ENCODE data around the gene FAU.

The FAU gene

DNA sequence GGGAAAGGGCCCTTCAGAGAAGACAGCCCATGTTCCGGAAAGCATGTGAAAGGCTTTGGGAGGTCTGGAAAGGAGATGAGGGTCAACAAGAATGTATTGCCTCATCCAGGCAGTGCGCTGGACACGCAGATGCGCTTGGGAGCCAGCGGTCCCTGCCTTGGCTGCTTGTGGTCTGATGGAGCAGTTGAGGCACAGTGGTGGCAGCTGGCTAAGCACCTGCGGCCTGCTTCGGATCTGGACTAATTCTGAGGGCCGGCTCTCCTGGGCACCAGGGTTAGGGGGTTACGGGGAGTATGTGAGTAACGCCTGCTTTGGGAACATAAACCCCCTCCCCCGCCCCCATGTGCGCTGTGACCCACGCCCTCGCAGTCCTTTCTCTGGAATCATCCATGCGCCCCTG is 14.9 kb downstream of the FAU start:
- no peak for DNase-seq

DNA sequence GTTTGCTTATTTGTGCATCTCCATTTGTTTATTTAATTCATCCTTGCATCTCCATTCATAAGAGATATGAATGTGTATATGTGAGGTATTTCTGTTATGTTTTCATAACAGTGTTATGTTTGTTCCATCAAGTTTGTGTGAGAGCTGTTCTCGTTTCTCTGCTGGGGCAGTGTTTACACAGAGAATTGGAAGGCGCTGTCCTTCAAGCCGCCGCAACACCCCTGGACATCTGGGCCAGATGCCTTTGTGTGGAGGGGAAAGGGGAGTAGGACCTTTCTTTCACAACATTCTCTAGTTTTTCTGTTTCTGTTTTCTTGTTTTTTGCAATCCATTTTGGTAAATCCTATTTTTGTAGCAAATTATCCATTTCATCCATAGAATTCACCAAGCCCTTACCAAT is 17.3 kb downstream of the FAU start:
- no peak for DNase-seq

DNA sequence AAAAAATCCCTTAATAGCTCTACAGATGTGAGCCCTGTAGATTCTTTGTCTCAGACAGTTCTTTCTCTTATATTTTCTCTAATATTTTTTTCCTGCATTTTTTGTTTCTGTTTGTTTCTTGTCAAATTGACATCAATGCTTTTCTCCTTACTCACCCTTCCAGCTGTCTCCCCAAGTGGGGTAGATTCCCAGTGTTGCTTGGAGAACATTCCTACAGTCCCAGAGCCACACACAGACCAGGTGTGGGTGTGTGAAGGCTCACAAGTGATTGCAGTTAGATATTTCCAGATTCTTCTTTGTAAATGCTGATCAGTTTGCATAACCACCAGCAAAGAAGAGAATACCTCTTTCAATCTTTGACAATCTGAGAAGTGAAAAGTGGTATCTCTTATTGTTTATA is 18.5 kb downstream of the FAU start:
- DNase-seq, result no peak

- peak; percentile 95 for DNase-seq
Observed at GRCh38 chr11:65102142-65103095, 19.5 kb downstream of the FAU start.

GRCh38 chr11:65100674-65101350 is 21.1 kb downstream of the FAU start:
- peak; percentile 71 for DNase-seq

DNA sequence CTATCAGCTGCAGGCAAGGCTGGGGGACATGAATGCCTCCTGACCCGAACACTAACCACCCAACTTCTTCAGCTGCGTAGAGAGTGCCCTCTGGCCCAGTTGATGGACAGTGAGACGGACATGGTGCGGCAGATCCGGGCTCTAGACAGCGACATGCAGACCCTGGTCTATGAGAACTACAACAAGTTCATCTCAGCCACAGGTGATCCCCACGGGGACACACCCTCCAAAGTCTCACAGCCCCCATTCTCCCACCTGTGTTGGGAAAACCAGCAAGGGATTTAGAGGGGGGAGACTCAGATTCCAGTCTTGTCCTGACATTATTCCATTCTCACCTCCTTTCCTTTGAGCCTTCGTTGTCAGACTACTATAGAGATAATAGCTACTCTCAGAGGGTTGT is 25.0 kb downstream of the FAU start:
- DNase-seq, result no peak

DNA sequence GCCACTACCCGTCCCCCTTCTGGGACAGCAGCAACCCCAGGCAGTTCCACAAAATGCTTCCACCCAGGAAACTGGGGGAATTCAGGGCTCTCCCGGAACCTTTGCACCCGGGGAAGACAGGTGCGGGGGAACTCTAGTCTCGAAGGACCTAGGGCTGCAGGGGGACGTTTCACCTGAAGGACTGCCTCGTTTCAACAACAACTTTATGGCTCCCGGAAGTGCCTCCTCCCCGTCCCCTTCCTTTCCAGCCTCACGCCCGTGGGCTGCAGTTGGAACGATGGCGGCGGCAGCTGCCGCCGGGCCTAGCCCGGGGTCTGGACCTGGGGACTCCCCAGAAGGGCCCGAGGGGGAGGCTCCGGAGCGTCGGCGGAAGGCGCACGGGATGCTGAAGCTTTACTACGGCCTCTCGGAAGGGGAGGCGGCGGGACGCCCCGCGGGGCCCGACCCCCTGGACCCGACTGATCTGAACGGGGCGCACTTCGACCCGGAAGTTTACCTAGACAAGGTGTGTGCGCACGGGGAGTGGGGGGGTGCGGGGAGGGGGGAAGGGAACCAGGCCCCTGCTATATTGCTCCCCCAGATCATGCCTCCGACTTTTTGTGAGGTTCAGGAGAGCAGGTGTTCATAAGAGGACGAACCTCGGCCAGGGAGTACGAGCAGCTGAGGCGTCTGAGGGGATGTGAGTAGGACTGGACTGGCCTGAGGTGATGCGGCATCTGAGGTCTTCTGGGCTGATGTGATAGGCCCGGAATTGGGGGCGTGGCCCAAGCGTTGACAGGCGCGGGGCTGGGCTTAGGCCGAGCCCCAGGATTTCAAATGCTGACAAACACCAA is 25.7 kb downstream of the FAU start, which contains the start of gene VPS51:
VPS51 (plus strand) TSS at position 241 of the 833 bp plus-strand sequence; CDS start at position 278, 37 bp downstream.
- DNase-seq, result peak; percentile 68

DNA sequence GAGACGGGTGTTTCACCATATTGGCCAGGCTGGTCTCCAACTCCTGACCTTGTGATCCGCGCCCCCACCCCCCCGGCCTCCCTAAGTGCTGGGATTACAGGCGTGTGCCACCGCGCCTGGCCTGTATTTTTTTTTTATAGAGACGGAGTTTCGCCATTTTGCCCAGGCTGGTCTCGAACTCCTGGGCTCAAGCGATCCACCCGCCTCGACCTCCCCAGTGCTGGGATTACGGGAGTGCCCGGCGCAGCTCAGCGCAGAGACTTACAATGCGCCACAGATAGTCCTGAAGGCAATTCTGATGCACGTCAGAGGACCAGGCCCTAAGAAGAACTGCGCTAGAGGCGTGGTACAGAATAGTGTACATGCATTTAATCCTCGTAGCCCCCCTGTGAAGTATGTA is 26.5 kb downstream of the FAU start:
- DNase-seq, result no peak

GRCh38 chr11:65090628-65091027 is 31.3 kb downstream of the FAU start:
- DNase-seq, result no peak

DNA sequence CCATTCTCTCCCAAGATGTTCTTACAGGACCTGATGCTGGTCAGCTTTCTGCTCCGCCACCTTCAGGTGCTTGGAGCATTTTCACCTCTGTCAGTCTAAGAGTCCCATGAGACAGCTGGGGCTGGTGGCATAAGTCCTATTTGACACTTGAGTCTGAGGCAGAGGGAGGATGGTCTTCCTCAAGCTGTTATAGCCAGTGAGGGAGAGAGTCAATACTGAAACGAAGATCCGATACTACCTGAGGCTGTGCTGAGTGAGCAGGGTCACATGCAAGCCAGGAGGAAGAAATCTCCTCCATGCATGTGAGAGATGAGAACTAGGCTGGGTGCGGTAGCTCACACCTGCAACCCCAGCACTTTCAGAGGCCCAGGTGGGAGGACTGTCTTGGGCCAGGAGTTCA is 32.3 kb downstream of the FAU start:
- DNase-seq, result no peak

DNA sequence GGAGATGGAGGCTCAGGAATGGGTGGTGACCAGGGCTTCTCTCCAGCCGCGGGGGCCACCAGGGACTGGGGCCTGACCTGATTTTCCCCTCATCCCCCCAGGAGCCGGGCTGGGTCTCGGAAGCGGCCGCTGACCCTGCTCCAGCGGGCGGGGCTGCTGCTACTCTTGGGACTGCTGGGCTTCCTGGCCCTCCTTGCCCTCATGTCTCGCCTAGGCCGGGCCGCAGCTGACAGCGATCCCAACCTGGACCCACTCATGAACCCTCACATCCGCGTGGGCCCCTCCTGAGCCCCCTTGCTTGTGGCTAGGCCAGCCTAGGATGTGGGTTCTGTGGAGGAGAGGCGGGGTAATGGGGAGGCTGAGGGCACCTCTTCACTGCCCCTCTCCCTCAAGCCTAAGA is 34.1 kb downstream of the FAU start:
- DNase-seq, result no peak

DNA sequence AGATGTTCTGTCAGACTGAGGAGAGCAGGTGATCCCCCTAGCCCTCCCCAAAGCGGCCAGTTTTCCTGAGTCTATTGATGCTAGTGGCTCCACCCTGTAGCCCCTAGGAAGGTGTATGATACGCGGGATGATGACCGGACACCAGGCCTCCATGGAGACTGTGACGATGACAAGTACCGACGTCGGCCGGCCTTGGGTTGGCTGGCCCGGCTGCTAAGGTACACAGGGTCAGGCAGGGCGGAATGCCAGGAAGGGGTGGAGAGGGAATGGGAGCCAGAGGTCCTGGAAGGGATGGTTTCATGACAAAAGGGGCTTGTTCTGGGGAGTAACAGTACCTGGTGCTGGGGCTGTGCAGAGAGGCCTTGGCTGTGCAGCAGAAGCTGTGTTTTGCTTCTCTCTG is 34.7 kb downstream of the FAU start:
- DNase-seq, result no peak

GRCh38 chr11:65086809-65087208 is 35.1 kb downstream of the FAU start:
- DNase-seq, result no peak

- no peak for DNase-seq
Observed at GRCh38 chr11:65085446-65085845, 36.5 kb downstream of the FAU start.

GRCh38 chr11:65084598-65085375 is 37.1 kb downstream of the FAU start:
- no peak for DNase-seq

- peak; percentile 90 for DNase-seq
Observed at GRCh38 chr11:65083834-65084597, 37.9 kb downstream of the FAU start, which contains the start of the genes CDCA5 and ZFPL1. TSS of gene CDCA5 (minus strand) at chr11:65084040. CDS start at chr11:65083978, 62 bp downstream. TSS of gene ZFPL1 (plus strand) at chr11:65084222. CDS start at chr11:65084699, 477 bp downstream.

GRCh38 chr11:65083134-65083833 is 38.6 kb downstream of the FAU start:
- no peak for DNase-seq

DNA sequence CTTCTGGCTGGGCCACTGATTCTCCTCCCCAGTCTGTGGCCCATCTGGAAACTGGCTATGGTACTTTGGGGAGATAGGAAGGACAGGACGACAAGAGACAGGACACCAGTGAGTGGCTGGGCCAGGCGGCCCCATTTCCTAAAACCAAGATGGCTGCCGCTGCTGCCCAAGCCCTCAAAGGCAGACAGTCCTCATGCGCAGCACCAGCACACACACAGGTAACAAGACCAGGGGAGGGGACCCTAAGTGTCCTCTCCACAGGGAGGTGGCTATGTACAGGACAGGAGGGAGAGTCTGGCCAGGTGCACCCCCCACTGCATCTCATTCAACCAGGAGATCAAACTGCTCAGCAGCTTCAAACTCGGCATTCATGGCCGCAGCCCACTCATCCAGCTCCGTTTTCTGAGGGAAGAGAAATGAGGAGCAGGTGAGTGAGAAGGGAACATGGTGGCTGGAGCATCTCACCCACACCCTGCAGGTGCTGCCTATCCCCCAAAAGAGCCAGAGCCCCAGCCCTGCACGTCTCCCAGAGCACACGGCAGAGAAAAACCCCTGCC is 43.1 kb downstream of the FAU start:
- no peak for DNase-seq

DNA sequence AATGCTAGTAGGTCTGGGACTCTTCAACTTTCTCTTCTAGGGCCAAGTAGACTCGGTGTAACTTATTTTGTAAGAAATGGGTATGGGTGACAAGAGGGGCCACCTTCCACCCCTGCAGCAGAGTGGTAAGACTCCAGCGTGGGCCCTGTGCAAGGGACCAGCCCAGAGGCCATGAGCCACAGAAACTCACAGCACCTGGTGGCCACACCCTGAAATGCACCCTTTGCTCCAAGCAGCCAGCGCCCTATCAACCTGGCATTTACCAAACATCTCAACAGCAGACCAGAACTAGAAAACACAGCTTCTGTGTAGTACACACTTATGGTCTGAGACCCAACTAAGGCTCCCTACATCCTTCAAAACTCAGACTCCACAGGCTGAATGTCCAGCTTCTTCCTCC is 43.8 kb downstream of the FAU start:
- peak; percentile 1 for DNase-seq

DNA sequence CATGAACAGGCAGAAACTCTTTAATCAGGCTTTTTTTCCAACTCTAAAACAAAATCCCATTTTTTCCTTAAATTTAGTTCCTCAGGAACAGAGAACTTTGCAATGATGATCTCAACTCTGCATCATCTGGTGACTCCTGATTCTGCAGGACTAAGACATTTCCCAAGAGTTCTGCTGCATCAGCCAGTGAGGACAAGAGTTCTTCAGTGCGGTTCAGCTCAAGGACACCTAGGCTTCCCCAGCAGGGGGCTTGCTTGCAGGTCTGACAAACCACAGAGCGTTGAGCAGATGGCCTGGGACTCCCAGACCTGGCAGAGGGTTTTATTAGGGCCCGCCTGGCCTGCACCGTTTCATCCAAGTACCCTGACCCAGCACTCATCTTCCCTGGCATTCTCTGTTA is 44.5 kb downstream of the FAU start:
- DNase-seq, result no peak

DNA sequence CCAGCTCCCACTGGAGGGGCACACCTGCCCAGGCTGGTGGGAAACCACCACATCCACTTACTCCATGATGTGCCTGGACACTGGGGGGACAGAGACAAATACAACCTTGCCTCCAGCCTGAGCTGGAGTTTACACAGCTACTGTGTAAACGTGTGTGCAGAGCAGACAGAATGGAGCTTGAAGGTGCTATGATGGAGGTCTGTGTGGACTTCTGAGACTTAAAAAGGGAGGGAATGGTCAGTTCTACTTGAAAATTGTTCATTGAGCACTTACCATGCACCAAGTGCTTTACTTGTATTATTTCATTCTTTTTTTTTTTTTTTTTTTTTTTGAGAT is 49.3 kb downstream of the FAU start:
- no peak for DNase-seq
